ENCODE data around the gene FEV.

The FEV gene

DNA sequence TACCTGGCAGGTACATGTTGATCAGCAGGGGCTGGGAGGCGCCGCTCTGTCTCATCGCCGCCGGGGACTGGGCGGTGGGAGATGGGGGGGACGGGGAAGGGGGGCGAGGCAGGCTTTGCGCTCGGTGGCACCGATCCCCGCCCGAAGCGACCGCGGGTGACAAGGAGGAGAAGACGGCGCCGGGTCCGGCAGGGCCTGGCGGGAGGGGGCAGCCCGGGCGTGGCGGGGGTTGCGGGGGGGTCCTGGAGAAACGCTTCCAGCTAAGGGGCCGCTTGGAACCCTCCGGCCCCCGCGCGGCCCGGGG is at the start of gene FEV:
Gene FEV, minus strand, starts transcription at position 164 of the 304 bp plus-strand sequence. Its CDS starts 109 bp downstream, at position 55.
- DNase-seq: no peak

DNA sequence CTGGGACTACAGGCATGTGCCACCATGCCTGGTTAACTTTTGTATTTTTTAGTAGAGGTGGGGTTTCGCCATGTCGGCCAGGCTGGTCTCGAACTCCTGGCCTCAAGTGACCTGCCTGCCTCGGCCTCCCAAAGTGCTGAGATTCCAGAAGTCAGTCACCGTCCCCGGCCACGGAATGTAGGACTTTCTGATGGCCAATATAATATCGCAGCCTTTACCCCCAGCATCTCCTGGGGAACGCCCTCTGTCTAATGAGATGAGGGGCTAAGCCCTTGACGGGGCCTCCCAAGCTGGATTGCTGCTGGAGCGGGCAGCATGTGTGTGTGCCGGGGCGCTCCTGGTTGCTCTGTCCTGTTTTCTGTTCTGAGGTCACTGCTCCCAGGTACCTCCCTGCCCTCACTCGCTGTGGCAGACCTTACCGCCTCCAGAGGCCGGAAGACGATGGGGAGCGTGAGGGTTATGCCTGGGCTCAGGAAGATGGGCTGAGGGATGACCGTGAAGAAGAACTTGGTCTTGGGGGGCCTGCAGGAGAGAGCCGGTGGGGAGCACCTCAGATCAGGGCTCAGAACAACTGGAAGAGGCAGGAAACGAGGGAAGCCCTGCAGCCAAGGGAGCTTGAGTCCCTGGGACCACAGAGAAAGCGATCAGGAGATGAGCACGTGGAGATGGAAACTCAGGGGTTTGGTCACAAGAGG is 47.2 kb upstream of the FEV start:
- no peak for DNase-seq

DNA sequence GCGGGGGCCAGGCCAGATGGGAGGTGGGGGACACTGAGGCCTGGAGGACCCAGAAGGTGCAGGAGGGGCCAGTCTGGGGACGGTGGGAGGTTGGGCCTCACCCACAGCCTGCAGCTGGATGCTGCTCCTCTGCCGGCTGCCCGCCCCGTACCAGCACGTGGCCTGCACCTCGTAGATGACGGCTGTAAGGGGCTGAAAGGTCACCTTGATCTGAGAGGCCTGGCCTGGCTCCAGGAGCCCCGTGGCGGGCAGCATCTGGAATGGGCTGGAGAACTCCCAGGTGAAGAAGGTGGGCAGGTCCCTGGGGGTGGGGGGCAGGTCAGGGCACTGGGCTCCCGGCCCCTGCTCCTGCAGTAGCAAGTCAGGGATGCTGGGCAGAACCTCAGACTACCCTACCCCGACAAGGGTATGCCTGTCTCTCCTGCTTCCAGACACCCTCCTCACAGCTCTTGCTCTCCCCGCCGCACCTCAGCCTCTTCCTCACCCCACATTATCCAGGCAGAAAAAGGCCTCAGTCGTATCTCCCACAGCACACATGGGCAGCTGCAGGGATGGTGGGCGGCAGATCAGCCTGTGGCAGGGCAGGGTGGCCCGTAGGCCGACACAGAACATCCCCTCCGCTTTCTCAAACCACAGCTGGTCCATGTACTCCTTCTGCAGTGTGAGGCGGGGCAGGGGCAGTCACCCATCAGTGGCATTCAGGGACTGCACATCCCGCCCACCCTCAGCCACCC is 46.2 kb upstream of the FEV start:
- no peak for DNase-seq

- no peak for DNase-seq
These were observed 45.4 kb upstream of the FEV start for GRCh38 chr2:219030177-219030940.

- peak; percentile 81 to 82 for DNase-seq
These were observed 44.8 kb upstream of the FEV start for GRCh38 chr2:219029829-219030165.

GRCh38 chr2:219028996-219029828 is 44.2 kb upstream of the FEV start:
- DNase-seq: no peak

DNA sequence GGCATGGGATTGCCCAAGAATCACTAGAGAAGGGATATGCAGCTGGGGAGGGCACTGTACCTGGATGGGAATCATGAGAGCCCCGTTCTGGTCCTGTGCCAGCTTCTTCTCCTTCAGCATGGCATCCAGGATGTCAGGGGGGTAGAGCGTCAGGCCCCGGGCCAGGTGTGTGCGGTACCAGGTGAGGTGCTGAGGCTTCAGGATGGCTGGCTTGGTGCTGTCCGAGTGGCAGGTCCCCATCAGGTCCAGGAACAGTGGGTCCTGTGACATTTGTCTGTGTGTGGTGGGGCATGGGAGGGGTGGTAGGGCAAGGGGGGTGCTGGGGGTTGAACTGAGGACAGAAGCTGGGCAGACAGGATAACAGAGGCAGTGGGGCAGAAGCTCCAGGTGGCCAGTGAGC is 43.2 kb upstream of the FEV start:
- DNase-seq: no peak

- DNase-seq: no peak
These were observed 42.6 kb upstream of the FEV start for GRCh38 chr2:219027511-219028055.

- DNase-seq: no peak
These were observed 42.0 kb upstream of the FEV start for GRCh38 chr2:219026946-219027345.

- no peak for DNase-seq
These were observed 40.9 kb upstream of the FEV start for GRCh38 chr2:219025637-219026585.

DNA sequence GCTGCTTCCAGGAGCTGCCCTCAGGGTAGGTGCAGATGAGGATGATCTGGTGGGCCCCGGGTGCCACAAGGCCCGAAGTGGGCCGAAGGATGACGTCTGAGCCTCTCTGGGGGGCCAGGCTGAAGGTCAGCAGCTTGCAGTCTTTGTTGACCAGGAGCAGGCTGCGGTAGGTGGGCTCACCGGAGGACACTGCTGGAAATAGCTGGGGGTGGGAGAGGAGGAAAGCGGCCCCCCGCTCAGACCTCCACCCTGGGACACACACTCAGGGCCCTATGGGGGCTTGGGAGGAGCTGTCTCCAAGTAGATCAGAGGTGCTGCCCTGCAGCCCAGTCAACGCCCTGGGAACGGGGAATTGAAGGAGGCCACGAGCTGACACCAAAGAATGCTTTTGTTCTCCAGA is 39.1 kb upstream of the FEV start:
- no peak for DNase-seq

- DNase-seq: no peak
These were observed 38.1 kb upstream of the FEV start for GRCh38 chr2:219023045-219023605.

GRCh38 chr2:219022616-219023015 is 37.6 kb upstream of the FEV start:
- no peak for DNase-seq

DNA sequence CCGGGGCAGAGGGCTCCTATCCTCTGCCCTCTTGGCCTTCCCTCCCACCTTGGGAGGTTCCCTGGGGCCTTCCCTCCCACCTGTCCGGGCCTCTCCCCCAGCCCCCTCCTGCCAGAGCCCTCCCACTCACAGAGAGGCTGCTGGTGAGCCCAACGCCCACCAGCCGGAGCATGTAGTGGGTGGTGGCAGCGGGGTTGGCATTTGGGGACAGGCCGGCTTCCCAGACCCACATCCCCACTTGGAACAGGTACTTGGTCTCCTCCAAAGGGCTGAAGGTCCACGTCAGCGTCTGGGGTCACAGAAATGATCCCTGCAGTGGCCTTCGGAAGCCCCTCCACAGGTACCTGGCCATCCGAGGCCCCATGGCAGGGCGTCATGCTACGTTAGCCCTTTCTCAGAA is 37.1 kb upstream of the FEV start:
- no peak for DNase-seq

GRCh38 chr2:219021591-219021990 is 36.6 kb upstream of the FEV start:
- DNase-seq: no peak

DNA sequence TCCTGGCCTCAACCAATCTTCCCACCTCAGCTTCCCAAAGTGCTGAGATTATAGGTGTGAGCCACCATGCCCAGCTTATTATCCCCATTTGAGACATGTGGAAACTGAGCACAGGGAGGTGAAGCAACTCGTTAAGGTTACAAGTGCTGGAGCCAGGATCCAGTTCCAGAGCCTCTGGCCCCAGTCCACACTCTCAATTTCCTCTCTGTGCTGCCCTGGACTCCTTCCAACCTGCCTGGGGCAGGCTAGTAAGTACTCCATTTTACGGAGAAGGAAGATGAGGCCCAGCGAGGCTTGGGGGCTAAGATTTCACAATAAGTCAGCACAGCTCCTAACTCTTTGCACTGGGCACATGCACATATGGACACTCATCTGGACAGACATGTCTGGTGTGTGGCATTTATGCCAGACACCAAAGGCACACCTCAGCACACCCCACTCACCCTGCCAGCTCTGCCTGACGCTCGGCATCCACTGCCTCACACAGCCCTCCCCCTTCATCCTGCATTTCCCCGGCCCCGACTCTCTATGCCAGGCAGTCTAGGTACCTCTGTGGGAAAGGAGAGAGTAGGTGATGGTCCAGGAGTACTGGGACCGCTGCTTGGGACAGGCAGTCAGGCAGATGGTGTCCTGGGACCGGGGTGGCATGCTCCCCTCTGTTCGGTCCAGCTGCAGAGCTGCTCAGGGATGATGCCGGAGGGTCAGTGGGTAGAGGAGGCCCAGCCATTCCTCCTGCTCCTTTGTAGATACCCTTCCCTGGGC is 35.8 kb upstream of the FEV start:
- no peak for DNase-seq

GRCh38 chr2:219019436-219019835 is 34.5 kb upstream of the FEV start:
- no peak for DNase-seq

GRCh38 chr2:219018726-219019125 is 33.7 kb upstream of the FEV start:
- DNase-seq: no peak

- no peak for DNase-seq
These were observed 33.3 kb upstream of the FEV start for GRCh38 chr2:219018286-219018685.

DNA sequence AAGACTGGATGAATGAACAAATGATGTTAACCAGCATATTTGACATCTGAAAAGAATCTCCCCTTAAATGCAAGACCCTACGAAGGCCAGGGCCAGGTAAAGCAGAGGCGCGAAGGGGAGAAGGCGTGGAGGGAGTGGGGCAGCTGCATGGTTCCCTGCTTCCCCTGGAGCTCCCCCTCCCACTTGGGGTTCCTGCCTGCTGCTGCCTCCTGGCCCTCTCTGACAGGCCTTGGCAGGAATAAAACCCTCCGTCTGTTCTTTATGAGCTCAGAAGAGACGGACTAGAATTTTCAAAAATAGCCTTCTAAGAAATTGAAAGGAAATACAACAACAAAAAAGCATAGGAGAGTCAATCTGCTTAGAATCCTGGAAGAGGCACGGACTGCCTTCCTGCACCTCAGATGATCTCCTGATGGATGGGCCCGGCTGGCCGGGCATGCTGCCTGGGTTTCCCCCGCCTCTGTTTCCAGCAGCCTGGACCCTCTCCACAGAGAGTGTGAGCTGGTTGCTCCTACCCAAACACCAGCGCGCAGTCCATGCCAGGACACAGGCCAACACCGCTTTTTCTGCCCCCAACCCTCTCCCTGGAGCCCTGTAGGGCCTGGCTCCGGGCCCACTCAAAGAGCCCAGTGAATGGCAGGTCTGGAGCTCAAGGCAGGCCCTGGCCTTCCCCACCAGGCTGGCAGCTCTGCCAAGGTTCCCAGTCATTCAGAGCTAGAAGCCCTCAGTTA is 32.4 kb upstream of the FEV start:
- DNase-seq: no peak
